SK-N-SH treated with all-trans-retinoic acid at 6 μM for 48 hours (cell line): ENCODE results near the gene NUP93.

ENCODE experiments used
- ESRRG ChIP-seq: fragments of 250-450 bp; sonication (Bioruptor Pico); IDR thresholded peaks from 2 replicates; pipeline ENCODE4 v1.6.1; 2021; ENCODE audit warnings: mild to moderate bottlenecking
- ISL1 ChIP-seq: fragments of 250-450 bp; sonication (Bioruptor Pico); IDR thresholded peaks from 2 replicates; pipeline ENCODE4 v2.1.2; 2022; ENCODE audit warnings: mild to moderate bottlenecking, moderate library complexity
- SNAI2 ChIP-seq: fragments of 250-450 bp; sonication (Bioruptor Pico); IDR thresholded peaks from 2 replicates; pipeline ENCODE4 v1.5.0; 2020; ENCODE audit warnings: mild to moderate bottlenecking, moderate library complexity
- TF ChIP-seq, protein P1 (sequence below): fragments of 250-450 bp; sonication (Bioruptor Pico); IDR thresholded peaks from 2 replicates; pipeline ENCODE4 v1.8.0; 2020; ENCODE audit warnings: mild to moderate bottlenecking, moderate library complexity, borderline replicate concordance

DNA sequence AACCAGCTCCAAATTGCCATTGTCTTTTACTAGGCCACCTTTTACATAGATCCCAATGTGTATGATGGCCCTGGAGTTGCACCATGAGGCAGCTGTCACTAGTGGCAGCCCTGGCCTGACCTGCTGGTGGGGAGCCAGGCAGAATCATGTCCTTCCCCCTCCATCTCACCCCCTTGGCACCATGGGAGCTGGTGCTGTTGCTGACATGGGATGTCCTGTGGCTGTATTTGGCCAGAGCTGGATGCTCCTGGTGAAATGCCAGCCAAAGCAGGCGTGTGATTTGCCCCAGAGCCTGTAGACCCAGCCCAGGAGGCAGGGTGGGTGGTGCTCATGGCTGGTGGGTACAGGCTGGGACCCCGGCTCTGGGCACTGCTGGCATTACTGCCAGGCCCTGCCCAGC is 153.7 kb downstream of the NUP93 start:
- TF ChIP-seq ISL1 (CRISPR knock-in tag) = no peak
- TF ChIP-seq, protein P1, sequence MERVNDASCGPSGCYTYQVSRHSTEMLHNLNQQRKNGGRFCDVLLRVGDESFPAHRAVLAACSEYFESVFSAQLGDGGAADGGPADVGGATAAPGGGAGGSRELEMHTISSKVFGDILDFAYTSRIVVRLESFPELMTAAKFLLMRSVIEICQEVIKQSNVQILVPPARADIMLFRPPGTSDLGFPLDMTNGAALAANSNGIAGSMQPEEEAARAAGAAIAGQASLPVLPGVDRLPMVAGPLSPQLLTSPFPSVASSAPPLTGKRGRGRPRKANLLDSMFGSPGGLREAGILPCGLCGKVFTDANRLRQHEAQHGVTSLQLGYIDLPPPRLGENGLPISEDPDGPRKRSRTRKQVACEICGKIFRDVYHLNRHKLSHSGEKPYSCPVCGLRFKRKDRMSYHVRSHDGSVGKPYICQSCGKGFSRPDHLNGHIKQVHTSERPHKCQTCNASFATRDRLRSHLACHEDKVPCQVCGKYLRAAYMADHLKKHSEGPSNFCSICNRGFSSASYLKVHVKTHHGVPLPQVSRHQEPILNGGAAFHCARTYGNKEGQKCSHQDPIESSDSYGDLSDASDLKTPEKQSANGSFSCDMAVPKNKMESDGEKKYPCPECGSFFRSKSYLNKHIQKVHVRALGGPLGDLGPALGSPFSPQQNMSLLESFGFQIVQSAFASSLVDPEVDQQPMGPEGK (CRISPR knock-in tag) = no peak
- no peak for TF ChIP-seq SNAI2 (CRISPR knock-in tag)
- no peak for TF ChIP-seq ESRRG (CRISPR knock-in tag)
